Esophagus muscularis mucosa (tissue), 2 donors: ENCODE data around the gene TMEM86B.
"Not testable (repeated sequence)": the region's sequence is repeated elsewhere in the genome, so short reads cannot be mapped to it uniquely, and the experiment has no call there.

ENCODE experiments used
- EP300 ChIP-seq: sonication (generic); formaldehyde crosslinking; IDR thresholded peaks from one replicate; pipeline ENCODE4 v1.6.1; 2017; ENCODE audit warnings: antibody characterized with exemption
- POLR2A ChIP-seq: fragments of 450-650 bp; IDR thresholded peaks from one replicate; pipeline ENCODE4 v1.6.1; 2017; ENCODE audit warnings: antibody characterized with exemption, moderate library complexity, mild to moderate bottlenecking, low read depth

DNA sequence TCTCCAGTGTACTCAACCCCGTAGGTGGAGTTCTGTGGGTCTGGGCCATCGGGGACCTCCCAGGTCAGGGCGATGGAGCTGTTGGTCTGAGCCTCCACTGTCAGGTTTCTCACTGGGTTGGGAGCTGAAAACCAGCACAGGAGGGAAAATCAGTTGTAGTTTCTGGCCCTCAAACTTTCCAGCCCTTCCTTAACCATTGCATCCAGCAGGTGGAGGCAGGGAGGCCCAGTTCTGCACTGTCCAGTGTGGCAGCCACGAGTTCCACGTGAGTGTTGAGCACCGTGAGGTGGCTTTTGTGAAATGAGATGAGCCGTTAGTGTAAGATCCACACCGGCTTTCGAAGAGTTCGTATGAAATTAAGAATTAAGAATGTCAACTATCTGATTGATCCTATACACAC lies 26.4 kb downstream of the TMEM86B start:
- TF ChIP-seq EP300, POLR2A: not testable (repeated sequence)
